ENCODE measurements around the gene PSMD6.

Gene PSMD6

GRCh38 chr3:63974451-63974850 is 48.8 kb downstream of the PSMD6 start:
- Histone ChIP-seq H4K20me1 (ENCODE audit: insufficient read depth, low read length) (peaks cover 25% of the 10 kb centered on the region), H3K27ac (ENCODE audit: low read length) (no peak overlapping the region), H3K4me2 (ENCODE audit: low read length) (no peak overlapping the region), H2AFZ (ENCODE audit: low read depth, low read length) (no peak overlapping the region), H3K9me3 (ENCODE audit: insufficient read depth, low read length) (no peaks in the 10 kb centered on the region), H3K4me1 (ENCODE audit: low read length) (peaks cover 12% of the 10 kb centered on the region), H3K27me3 (ENCODE audit: low read depth, low read length) (no peaks in the 10 kb centered on the region), H3K79me2 (ENCODE audit: low read length) (peaks cover 31% of the 10 kb centered on the region; the same call in 1 of the 2 replicates), H3K36me3 (replicated peaks; ENCODE audit: low read depth, low read length) (peaks cover 12% of the 10 kb centered on the region), H3K4me3 (ENCODE audit: low read length) (no peak overlapping the region), H3K9ac (ENCODE audit: low read length) (no peak overlapping the region)
- TF ChIP-seq CTCF (IDR thresholded peaks at IDR 0.05; ENCODE audit: low read depth, low read length) = no peak
- TF ChIP-seq EZH2phosphoT487 (IDR thresholded peaks at IDR 0.05; ENCODE audit: low read depth) = no peak

- Histone ChIP-seq H3K79me2 (ENCODE audit: low read length) (peaks cover 37% of the 10 kb centered on the region; the same call in 1 of the 2 replicates), H3K4me1 (ENCODE audit: low read length) (peaks cover 22% of the 10 kb centered on the region), H3K27ac (ENCODE audit: low read length) (no peak overlapping the region), H3K9ac (ENCODE audit: low read length) (no peak overlapping the region), H3K36me3 (replicated peaks; ENCODE audit: low read depth, low read length) (peaks cover 12% of the 10 kb centered on the region), H3K4me3 (ENCODE audit: low read length) (no peak overlapping the region), H3K27me3 (ENCODE audit: low read depth, low read length) (no peaks in the 10 kb centered on the region), H3K9me3 (ENCODE audit: insufficient read depth, low read length) (no peaks in the 10 kb centered on the region), H2AFZ (ENCODE audit: low read depth, low read length) (no peak overlapping the region), H3K4me2 (ENCODE audit: low read length) (no peak overlapping the region), H4K20me1 (ENCODE audit: insufficient read depth, low read length) (peaks cover 35% of the 10 kb centered on the region)
- TF ChIP-seq CTCF (IDR thresholded peaks at IDR 0.05; ENCODE audit: low read depth, low read length) = no peak
- no peak for TF ChIP-seq EZH2phosphoT487 (IDR thresholded peaks at IDR 0.05; ENCODE audit: low read depth)
These were observed 49.9 kb downstream of the PSMD6 start for GRCh38 chr3:63973406-63973805.

GRCh38 chr3:63972987-63973386 is 50.3 kb downstream of the PSMD6 start:
- Histone ChIP-seq H3K4me3 (ENCODE audit: low read length) (no peak overlapping the region), H3K4me2 (ENCODE audit: low read length) (no peak overlapping the region), H3K4me1 (ENCODE audit: low read length) (peaks cover 26% of the 10 kb centered on the region), H3K79me2 (ENCODE audit: low read length) (peaks cover 37% of the 10 kb centered on the region; the same call in 1 of the 2 replicates), H3K9ac (ENCODE audit: low read length) (no peak overlapping the region), H3K27ac (ENCODE audit: low read length) (no peak overlapping the region), H3K27me3 (ENCODE audit: low read depth, low read length) (no peaks in the 10 kb centered on the region), H3K9me3 (ENCODE audit: insufficient read depth, low read length) (no peaks in the 10 kb centered on the region), H3K36me3 (replicated peaks; ENCODE audit: low read depth, low read length) (peaks cover 12% of the 10 kb centered on the region), H2AFZ (ENCODE audit: low read depth, low read length) (no peak overlapping the region), H4K20me1 (ENCODE audit: insufficient read depth, low read length) (peaks cover 39% of the 10 kb centered on the region)
- TF ChIP-seq CTCF (IDR thresholded peaks at IDR 0.05; ENCODE audit: low read depth, low read length) (no peak), EZH2phosphoT487 (IDR thresholded peaks at IDR 0.05; ENCODE audit: low read depth) (no peak)

- Histone ChIP-seq H3K27me3 (ENCODE audit: low read depth, low read length) (no peaks in the 10 kb centered on the region), H3K79me2 (ENCODE audit: low read length) (peaks cover 40% of the 10 kb centered on the region; the same call in 1 of the 2 replicates), H3K4me2 (ENCODE audit: low read length) (no peak overlapping the region), H3K4me1 (ENCODE audit: low read length) (peaks cover 32% of the 10 kb centered on the region), H3K9me3 (ENCODE audit: insufficient read depth, low read length) (no peaks in the 10 kb centered on the region), H3K36me3 (replicated peaks; ENCODE audit: low read depth, low read length) (peaks cover 12% of the 10 kb centered on the region), H3K4me3 (ENCODE audit: low read length) (no peak overlapping the region), H4K20me1 (ENCODE audit: insufficient read depth, low read length) (peaks cover 39% of the 10 kb centered on the region), H3K9ac (ENCODE audit: low read length) (no peak overlapping the region), H2AFZ (ENCODE audit: low read depth, low read length) (no peak overlapping the region), H3K27ac (ENCODE audit: low read length) (no peak overlapping the region)
- TF ChIP-seq EZH2phosphoT487 (IDR thresholded peaks at IDR 0.05; ENCODE audit: low read depth) (no peak), CTCF (IDR thresholded peaks at IDR 0.05; ENCODE audit: low read depth, low read length) (no peak)
These were observed 51.1 kb downstream of the PSMD6 start for GRCh38 chr3:63972196-63972595.

Measured in OCI-LY3 (cell line).